Subcutaneous abdominal adipose tissue (tissue), 5 donors: ENCODE measurements around the gene SPPL2C.

Experiments used
- H3K27ac ChIP-seq: one replicate; pipeline ENCODE4 v1.7.0; 2013; ENCODE audit warnings: low read depth, mild to moderate bottlenecking, inconsistent platforms, low read length, moderate library complexity
- H3K27me3 ChIP-seq, 5 donors: one replicate each; pipeline ENCODE4 v1.7.0; 2013; ENCODE audit warnings: low read length in 5 of 5, inconsistent platforms in 1 of 5; ENCODE audit not compliant: control insufficient read depth in 5 of 5, insufficient read depth in 4 of 5
- H3K36me3 ChIP-seq, 5 donors: one replicate each; pipeline ENCODE4 v1.7.0; 2013; ENCODE audit warnings: low read length in 5 of 5; ENCODE audit not compliant: control insufficient read depth in 5 of 5, insufficient read depth in 5 of 5
- H3K4me1 ChIP-seq, 5 donors: one replicate each; pipeline ENCODE4 v1.7.0; 2013; ENCODE audit warnings: low read length in 5 of 5, mild to moderate bottlenecking in 3 of 5, moderate library complexity in 1 of 5; ENCODE audit not compliant: control insufficient read depth in 5 of 5, insufficient read depth in 5 of 5
- H3K4me3 ChIP-seq, 5 donors: one replicate each; pipeline ENCODE4 v1.7.0; 2013; ENCODE audit warnings: low read length in 5 of 5, low read depth in 1 of 5
- H3K9ac ChIP-seq, 5 donors: one replicate each; pipeline ENCODE4 v1.7.0; 2013; ENCODE audit warnings: low read length in 5 of 5, mild to moderate bottlenecking in 4 of 5, moderate library complexity in 3 of 5
- H3K9me3 ChIP-seq, 5 donors: one replicate each; pipeline ENCODE4 v1.7.0; 2013; ENCODE audit warnings: low read length in 5 of 5; ENCODE audit not compliant: control insufficient read depth in 5 of 5
- donor health status: healthy.
- donor health status: healthy.
- donor health status: healthy.
- donor health status: healthy.
- donor health status: healthy.

The SPPL2C gene

DNA sequence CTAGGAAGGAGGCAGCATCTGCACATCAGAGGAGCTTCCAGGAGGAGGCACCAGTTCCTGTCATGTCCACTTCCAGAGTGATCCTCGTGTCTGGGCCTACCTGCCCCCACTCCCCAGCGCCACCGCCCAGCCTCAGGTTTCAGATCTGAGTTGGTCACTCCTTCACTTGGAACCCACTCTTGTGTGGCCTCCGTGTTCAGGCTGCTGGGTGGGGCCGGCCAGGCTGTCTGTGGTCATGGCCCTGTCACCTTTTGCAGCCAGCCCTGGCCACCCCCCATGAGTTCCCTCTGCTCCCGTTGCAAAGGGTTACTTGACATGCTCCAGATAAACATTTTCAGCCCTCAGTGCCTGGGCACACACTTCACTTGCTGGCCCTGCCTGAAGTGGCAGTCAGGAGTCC is 26.6 kb upstream of the SPPL2C start:
- no peak overlapping the region for H3K9ac ChIP-seq
- H3K27me3 ChIP-seq, result peaks cover 0 to 16% (median 6%) of the 10 kb centered on the region in 5 donors
- H3K9me3 ChIP-seq, result no peaks in the 10 kb centered on the region
- H3K4me1 ChIP-seq, result no peaks in the 10 kb centered on the region
- no peak overlapping the region for H3K4me3 ChIP-seq
- no peak overlapping the region for H3K27ac ChIP-seq
- H3K36me3 ChIP-seq, result no peaks in the 10 kb centered on the region

DNA sequence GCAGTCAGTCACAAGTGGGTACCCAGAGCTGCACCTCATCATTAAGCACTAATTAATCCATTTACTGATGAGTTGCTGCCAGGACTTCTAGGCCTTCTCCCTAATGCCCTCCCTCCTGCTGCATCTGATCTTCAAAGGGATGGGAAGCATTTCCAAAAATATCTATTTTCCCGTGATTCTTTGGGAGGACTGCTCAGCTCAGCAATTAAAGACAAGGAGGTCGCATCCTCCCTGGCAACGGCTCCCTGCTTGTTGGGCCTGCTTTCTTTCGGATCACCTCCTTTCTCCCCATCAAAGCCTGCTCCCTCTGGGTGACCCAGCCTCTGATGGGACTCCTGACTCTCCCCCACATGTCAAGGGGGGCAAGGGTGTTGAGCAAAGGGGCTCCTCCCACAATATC is 26.0 kb upstream of the SPPL2C start:
- H3K9ac ChIP-seq, result no peak overlapping the region
- no peak overlapping the region for H3K4me3 ChIP-seq
- H3K9me3 ChIP-seq, result no peaks in the 10 kb centered on the region
- no peak overlapping the region for H3K27ac ChIP-seq
- no peaks in the 10 kb centered on the region for H3K36me3 ChIP-seq
- H3K27me3 ChIP-seq, result peaks cover 0 to 14% (median 3%) of the 10 kb centered on the region in 5 donors
- H3K4me1 ChIP-seq, result no peaks in the 10 kb centered on the region

DNA sequence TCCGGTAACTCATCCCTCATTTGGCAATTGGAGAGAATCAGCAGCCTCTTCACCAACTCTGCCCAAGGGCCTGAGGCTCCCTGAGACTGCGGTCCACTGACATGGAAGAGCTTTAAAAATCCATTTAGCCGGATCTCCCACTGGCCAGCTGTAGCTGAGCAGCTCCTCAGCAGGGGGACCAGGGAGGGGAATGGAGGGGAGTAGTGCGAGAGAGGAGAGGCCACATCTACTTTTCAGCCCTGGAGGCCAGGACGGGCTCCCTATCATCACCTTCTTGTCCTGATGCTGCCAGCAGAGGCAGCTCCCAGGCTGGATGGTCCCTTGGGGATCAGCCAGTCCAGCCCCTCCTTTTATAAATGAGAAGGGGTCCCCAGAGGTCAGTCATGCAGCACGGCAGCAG is 25.0 kb upstream of the SPPL2C start:
- no peak overlapping the region for H3K9ac ChIP-seq
- no peaks in the 10 kb centered on the region for H3K36me3 ChIP-seq
- no peaks in the 10 kb centered on the region for H3K9me3 ChIP-seq
- H3K27me3 ChIP-seq, result peaks cover 4 to 14% (median 7%) of the 10 kb centered on the region in 5 donors
- no peaks in the 10 kb centered on the region for H3K4me1 ChIP-seq
- no peak overlapping the region for H3K27ac ChIP-seq
- no peak overlapping the region for H3K4me3 ChIP-seq

- H3K27me3 ChIP-seq, result peaks cover 4 to 15% (median 7%) of the 10 kb centered on the region in 5 donors
Measured at GRCh38 chr17:45820052-45820780, 24.5 kb upstream of the SPPL2C start.

GRCh38 chr17:45821147-45821546 is 23.5 kb upstream of the SPPL2C start:
- Histone ChIP-seq H3K36me3 (no peaks in the 10 kb centered on the region), H3K27ac (no peak overlapping the region), H3K4me3 (no peak overlapping the region), H3K27me3 (peaks cover 4 to 15% (median 14%) of the 10 kb centered on the region in 5 donors), H3K4me1 (no peaks in the 10 kb centered on the region), H3K9ac (no peak overlapping the region), H3K9me3 (no peaks in the 10 kb centered on the region)

More at GRCh38 chr17:45820052-45820780, 24.5 kb upstream of the SPPL2C start:
- Histone ChIP-seq H3K4me3 (no peak overlapping the region), H3K9ac (no peak overlapping the region), H3K4me1 (no peaks in the 10 kb centered on the region), H3K9me3 (no peaks in the 10 kb centered on the region), H3K27ac (no peak overlapping the region), H3K36me3 (no peaks in the 10 kb centered on the region)

GRCh38 chr17:45823598-45823997 is 21.1 kb upstream of the SPPL2C start:
- no peak overlapping the region for H3K9ac ChIP-seq
- H3K4me1 ChIP-seq, result no peaks in the 10 kb centered on the region
- no peak overlapping the region for H3K27ac ChIP-seq
- no peaks in the 10 kb centered on the region for H3K36me3 ChIP-seq
- no peak overlapping the region for H3K4me3 ChIP-seq
- no peaks in the 10 kb centered on the region for H3K9me3 ChIP-seq
- H3K27me3 ChIP-seq, result peaks cover 4 to 17% (median 11%) of the 10 kb centered on the region in 5 donors

DNA sequence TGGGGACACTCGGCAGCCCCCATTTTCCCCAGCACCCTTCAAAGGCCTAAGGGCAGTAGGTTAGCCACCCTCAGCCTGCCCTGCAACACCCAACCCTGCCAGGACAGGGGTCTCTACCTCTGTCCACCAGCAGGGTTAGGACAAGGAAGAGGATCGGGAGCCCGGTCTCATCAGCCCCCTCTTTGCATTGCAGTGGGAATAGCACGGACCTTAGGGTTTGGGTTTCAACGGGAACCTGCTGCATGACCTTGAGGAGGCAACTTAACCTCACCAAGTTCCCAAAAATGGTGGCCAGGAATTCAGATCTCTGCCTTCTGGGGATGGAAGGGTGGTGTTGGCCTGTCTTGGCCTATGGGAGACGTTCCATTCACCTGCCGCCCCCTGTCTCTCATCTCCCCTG is 20.2 kb upstream of the SPPL2C start:
- no peaks in the 10 kb centered on the region for H3K36me3 ChIP-seq
- no peaks in the 10 kb centered on the region for H3K9me3 ChIP-seq
- peaks cover 4 to 25% (median 16%) of the 10 kb centered on the region in 5 donors for H3K27me3 ChIP-seq
- no peaks in the 10 kb centered on the region for H3K4me1 ChIP-seq
- H3K27ac ChIP-seq, result no peak overlapping the region
- no peak overlapping the region for H3K4me3 ChIP-seq
- H3K9ac ChIP-seq, result no peak overlapping the region

GRCh38 chr17:45824901-45825492 is 19.7 kb upstream of the SPPL2C start:
- Histone ChIP-seq H3K36me3 (no peaks in the 10 kb centered on the region), H3K4me1 (no peaks in the 10 kb centered on the region), H3K9ac (no peak overlapping the region), H3K27me3 (peaks cover 4 to 24% (median 19%) of the 10 kb centered on the region in 5 donors), H3K9me3 (no peaks in the 10 kb centered on the region), H3K27ac (no peak overlapping the region), H3K4me3 (no peak overlapping the region)

DNA sequence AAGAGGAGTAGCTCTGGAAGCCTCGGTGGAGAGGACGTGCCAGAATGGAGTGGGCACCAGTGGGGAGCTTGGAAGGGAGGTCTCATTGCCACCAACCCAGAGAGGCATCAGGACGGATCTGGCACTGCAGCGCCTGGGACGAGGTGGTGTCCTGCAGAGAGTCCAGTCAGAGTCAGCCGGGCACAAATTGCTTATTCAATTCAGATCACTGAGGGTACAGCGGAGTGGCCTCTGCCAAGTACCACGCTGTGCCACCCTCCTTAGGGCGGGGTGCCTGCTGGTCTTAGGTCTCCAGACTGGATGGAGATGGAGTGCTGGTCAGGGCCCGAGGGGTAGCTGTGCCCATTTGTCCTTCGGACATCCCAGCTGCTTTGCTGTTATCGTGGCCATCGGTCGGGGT is 18.9 kb upstream of the SPPL2C start:
- no peak overlapping the region for H3K27ac ChIP-seq
- no peaks in the 10 kb centered on the region for H3K36me3 ChIP-seq
- H3K9ac ChIP-seq, result no peak overlapping the region
- H3K4me1 ChIP-seq, result no peaks in the 10 kb centered on the region
- no peak overlapping the region for H3K4me3 ChIP-seq
- H3K27me3 ChIP-seq, result peaks cover 4 to 24% (median 21%) of the 10 kb centered on the region in 5 donors
- no peaks in the 10 kb centered on the region for H3K9me3 ChIP-seq

DNA sequence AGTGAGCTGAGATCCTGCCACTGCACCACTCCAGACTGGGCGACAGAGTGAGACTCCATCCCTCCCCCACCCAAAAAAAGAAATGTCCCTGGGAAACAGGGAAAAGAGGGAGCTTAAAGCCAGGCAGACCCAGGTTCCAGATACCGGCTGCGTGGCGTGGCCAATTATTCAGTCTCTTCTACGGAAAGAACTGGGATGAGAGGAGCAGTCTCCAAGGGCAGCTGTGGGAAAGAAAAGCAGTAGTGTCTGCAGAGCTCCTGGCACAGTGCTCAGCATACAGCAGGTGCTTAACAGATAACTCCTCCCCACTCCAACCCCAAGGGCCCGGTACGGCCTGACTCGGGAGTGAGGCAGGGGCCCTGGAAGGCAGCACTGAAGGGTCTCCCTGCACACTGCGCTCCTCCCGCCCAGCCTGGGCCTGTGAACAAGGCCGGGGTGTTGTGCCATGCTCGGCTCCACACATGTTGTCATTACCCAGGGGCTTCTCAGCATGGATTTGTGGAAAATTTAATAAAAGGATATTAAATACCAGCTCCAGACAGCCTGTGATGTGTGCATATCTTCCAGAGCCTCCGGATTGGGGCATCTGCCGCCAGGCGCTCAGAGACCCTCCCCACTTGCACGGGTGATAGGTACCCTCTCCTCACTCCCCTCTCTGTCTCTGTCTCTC is 17.6 kb upstream of the SPPL2C start:
- no peak overlapping the region for H3K9ac ChIP-seq
- no peaks in the 10 kb centered on the region for H3K4me1 ChIP-seq
- H3K4me3 ChIP-seq, result no peak overlapping the region
- peaks cover 4 to 22% (median 20%) of the 10 kb centered on the region in 5 donors for H3K27me3 ChIP-seq
- no peak overlapping the region for H3K27ac ChIP-seq
- no peaks in the 10 kb centered on the region for H3K36me3 ChIP-seq
- H3K9me3 ChIP-seq, result no peaks in the 10 kb centered on the region
